ENCODE results near the gene CFAP74.

GRCh38 chr1:2042830-2043773, 39.5 kb upstream of the CFAP74 start:
- no peak for TF ChIP-seq CTCF (IDR thresholded peaks at IDR 0.05 in 4 of 5, conservative IDR thresholded peaks at IDR 0.05 in 1 of 5)
- no peak for TF ChIP-seq POLR2A (IDR thresholded peaks at IDR 0.05)
